Gastrocnemius medialis (tissue), 4 donors: ENCODE results near the gene DIP2A. TPM values are rescaled to one million over a fixed set of nuclear protein-coding genes. Genes with fewer than 3 reads are reported as not detected.

Experiments used
- ATAC-seq, 2 donors: fragments of 150-250 bp; one replicate each; pipeline ENCODE4 v1.9.1; 2016
- DNase-seq, 2 donors: peaks; one replicate each; pipeline ENCODE4 v3.0.0-alpha.2; 2019
- H3K27ac ChIP-seq, 4 donors: fragments of 200-600 bp; sonication (generic); 1 replicate in 1 of 4; 2 replicates in 3 of 4; pipeline ENCODE4 v1.5.1; 2016 to 2018; ENCODE audit warnings: mild to moderate bottlenecking in 2 of 4, moderate library complexity in 1 of 4
- H3K27me3 ChIP-seq, 3 donors: fragments of 200-600 bp; sonication (generic) in 2 of 3; 1 replicate in 1 of 3; 2 replicates in 2 of 3; pipeline versions ENCODE4 v1.5.1 to v1.6.0; 2016 to 2019; ENCODE audit warnings: mild to moderate bottlenecking in 1 of 3, moderate library complexity in 1 of 3
- H3K36me3 ChIP-seq, 2 donors: fragments of 200-600 bp; sonication (generic) in 1 of 2; one replicate each; pipeline ENCODE4 v1.5.1; 2017 to 2018
- H3K4me1 ChIP-seq, 2 donors: fragments of 200-600 bp; sonication (generic) in 1 of 2; one replicate each; pipeline ENCODE4 v1.5.1; 2016 to 2017; ENCODE audit warnings: mild to moderate bottlenecking in 2 of 2
- H3K4me3 ChIP-seq, 4 donors: fragments of 200-600 bp; sonication (generic) in 3 of 4; 1 replicate in 1 of 4; 2 replicates in 3 of 4; pipeline ENCODE4 v1.5.1; 2016 to 2019; ENCODE audit warnings: mild to moderate bottlenecking in 2 of 4
- H3K9me3 ChIP-seq, 3 donors: fragments of 200-600 bp; sonication (generic) in 2 of 3; 1 replicate in 1 of 3; 2 replicates in 2 of 3; pipeline ENCODE4 v1.5.1; 2016 to 2019
- POLR2A ChIP-seq, 2 donors: fragments of 450-650 bp; IDR thresholded peaks; one replicate each; pipeline ENCODE4 v1.6.1; 2017; ENCODE audit warnings: antibody characterized with exemption in 2 of 2, mild to moderate bottlenecking in 2 of 2, moderate library complexity in 2 of 2
- in situ Hi-C, 4 donors: fragments of 200-750 bp; cut with MboI; loops; one replicate each; pipeline versions ENCODE4 v1.15.0 to v1.8.0; 2017; ENCODE audit warnings: low sequenced_read_pairs in 4 of 4
- intact Hi-C: fragments of 100-400 bp; cut with DNase I; formaldehyde crosslinking; loops from one replicate; pipeline ENCODE4 v1.15.1; 2023; ENCODE audit warnings: low total_unique reads
- total RNA-seq, 4 donors: library from RNA; depleted of rRNA; stranded (reverse); fragments of >200 nt; gene quantifications; one replicate each; pipeline versions ENCODE4 v1.1.0 to v1.2.3, GENCODE V29; 2016
- TF ChIP-seq, protein P1 (sequence below), 5 experiments: fragments of 450-650 bp in 3 of 5; fragments of 200-600 bp in 2 of 5; sonication (generic) in 2 of 5; IDR thresholded peaks in 4 of 5; conservative IDR thresholded peaks in 1 of 5; 1 replicate in 4 of 5; 2 replicates in 1 of 5; pipeline ENCODE4 v1.5.1; 2016 to 2019; ENCODE audit warnings: antibody characterized with exemption in 5 of 5, mild to moderate bottlenecking in 3 of 5, moderate library complexity in 3 of 5

The DIP2A gene
- total RNA-seq, 4 donors from 2014 or later, result 6.3 to 15.5 (median 11.8) TPM

DNA sequence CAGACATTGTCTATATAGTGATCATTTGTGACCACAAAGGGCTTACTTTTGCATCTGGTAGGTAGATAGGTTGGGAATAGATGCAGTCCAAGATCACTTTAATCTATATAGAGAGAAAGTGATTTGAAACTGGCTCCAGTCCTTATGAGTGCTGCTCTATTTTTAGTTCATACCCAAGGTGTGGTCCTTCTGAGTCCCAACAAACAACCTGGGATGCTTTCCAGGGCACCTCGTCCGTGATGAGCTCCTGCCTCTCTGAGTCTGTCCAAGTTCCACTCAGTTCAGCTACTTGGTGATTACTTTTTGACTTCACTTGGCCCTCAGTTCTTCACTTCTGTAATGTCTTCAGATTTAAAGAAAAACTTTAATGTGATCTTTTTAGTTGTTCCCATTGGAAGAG, 20.2 kb downstream of the DIP2A start:
- TF ChIP-seq, protein P1, sequence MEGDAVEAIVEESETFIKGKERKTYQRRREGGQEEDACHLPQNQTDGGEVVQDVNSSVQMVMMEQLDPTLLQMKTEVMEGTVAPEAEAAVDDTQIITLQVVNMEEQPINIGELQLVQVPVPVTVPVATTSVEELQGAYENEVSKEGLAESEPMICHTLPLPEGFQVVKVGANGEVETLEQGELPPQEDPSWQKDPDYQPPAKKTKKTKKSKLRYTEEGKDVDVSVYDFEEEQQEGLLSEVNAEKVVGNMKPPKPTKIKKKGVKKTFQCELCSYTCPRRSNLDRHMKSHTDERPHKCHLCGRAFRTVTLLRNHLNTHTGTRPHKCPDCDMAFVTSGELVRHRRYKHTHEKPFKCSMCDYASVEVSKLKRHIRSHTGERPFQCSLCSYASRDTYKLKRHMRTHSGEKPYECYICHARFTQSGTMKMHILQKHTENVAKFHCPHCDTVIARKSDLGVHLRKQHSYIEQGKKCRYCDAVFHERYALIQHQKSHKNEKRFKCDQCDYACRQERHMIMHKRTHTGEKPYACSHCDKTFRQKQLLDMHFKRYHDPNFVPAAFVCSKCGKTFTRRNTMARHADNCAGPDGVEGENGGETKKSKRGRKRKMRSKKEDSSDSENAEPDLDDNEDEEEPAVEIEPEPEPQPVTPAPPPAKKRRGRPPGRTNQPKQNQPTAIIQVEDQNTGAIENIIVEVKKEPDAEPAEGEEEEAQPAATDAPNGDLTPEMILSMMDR (IDR thresholded peaks at IDR 0.05 in 4 of 5, conservative IDR thresholded peaks at IDR 0.05 in 1 of 5), result no peak
- TF ChIP-seq POLR2A (IDR thresholded peaks at IDR 0.05), result no peak
- in situ Hi-C loops, result no loop called here

DNA sequence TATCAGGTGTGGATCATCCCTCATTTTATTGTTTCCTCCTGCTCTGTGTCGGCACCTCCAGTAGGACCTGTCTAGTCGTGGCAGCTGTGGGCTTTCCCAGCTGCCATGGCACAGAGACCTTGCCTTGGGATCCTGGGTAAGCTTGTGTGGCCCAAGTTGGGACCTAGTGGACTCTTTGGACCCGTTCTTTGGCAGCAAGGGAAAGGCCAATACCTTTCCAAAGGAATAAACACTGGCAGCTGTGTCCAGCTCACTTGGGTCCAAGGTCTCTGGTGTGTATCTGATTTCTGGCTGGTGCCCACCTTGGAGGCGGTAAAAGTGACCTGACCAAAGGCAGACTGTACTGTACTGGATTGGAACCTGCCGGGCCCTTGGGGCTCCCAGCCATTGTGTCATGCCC, 21.8 kb downstream of the DIP2A start:
- in situ Hi-C loops, result no loop called here
- no peak for DNase-seq
- Histone ChIP-seq H3K9me3 (no peaks in the 10 kb centered on the region), H3K27me3 (no peaks in the 10 kb centered on the region), H3K4me1 (peaks cover 20 to 28% of the 10 kb centered on the region in 2 donors), H3K36me3 (no peaks in the 10 kb centered on the region), H3K27ac (peak overlapping the region in 1 of 4 donors; percentile 13), H3K4me3 (no peak overlapping the region)
- TF ChIP-seq POLR2A (IDR thresholded peaks at IDR 0.05), result no peak
- TF ChIP-seq, protein P1 (IDR thresholded peaks at IDR 0.05 in 4 of 5, conservative IDR thresholded peaks at IDR 0.05 in 1 of 5), result no peak
- intact Hi-C loops, result no loop called here
- ATAC-seq, result no peak

More for the DNA sequence above, 20.2 kb downstream of the DIP2A start:
- no peaks in the 10 kb centered on the region for H3K36me3 ChIP-seq
- DNase-seq, result peak; percentile 78 to 80
- peaks cover 20 to 28% of the 10 kb centered on the region in 2 donors for H3K4me1 ChIP-seq
- no peaks in the 10 kb centered on the region for H3K27me3 ChIP-seq
- intact Hi-C loops, result no loop called here
- no peaks in the 10 kb centered on the region for H3K9me3 ChIP-seq
- peak; percentile 90 to 94 for ATAC-seq
- peak overlapping the region; percentile 41 to 74 (median 72) for H3K27ac ChIP-seq
- H3K4me3 ChIP-seq, result no peak overlapping the region

DNA sequence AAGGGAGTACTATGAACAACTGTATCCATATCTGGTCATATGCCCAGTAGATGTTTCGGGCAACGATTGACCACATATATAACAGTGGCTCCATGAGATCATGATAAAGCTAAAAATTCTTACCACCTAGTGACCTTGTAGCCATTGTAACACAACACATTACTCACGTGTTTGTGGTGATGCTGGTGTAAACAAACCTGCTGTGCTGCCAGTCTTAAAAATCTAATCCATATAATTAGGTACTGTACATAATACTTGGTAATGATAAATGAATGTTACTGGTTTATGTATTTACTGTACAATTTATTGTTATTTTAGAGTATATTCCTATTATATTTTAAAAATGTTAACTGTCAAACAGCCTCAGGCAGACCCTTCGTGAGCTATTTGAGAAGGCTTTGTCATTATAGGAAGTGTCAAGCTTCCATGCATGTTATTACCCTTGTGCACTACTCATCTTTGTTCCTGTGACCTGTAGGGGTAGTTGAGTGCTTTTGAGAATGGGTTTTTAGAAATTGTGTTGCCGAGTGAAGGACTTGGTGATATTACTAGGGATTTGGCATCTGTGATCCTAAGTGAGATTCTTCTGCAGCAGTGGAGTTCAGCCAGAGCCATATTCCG, 23.6 kb downstream of the DIP2A start:
- H3K27ac ChIP-seq, result no peak overlapping the region
- intact Hi-C loops (no loop called here), in situ Hi-C loops (no loop called here)
- no peaks in the 10 kb centered on the region for H3K27me3 ChIP-seq
- TF ChIP-seq POLR2A (IDR thresholded peaks at IDR 0.05), result no peak
- TF ChIP-seq, protein P1 (IDR thresholded peaks at IDR 0.05 in 4 of 5, conservative IDR thresholded peaks at IDR 0.05 in 1 of 5), result no peak
- H3K9me3 ChIP-seq, result no peaks in the 10 kb centered on the region
- DNase-seq (no peak), ATAC-seq (no peak)
- no peak overlapping the region for H3K4me3 ChIP-seq
- H3K4me1 ChIP-seq, result peaks cover 20 to 28% of the 10 kb centered on the region in 2 donors
- H3K36me3 ChIP-seq, result peaks cover 0 to 8% of the 10 kb centered on the region in 2 donors

- Histone ChIP-seq H3K4me3 (no peak overlapping the region), H3K4me1 (peaks cover 19 to 25% of the 10 kb centered on the region in 2 donors), H3K27ac (no peak overlapping the region), H3K9me3 (no peaks in the 10 kb centered on the region), H3K27me3 (no peaks in the 10 kb centered on the region), H3K36me3 (peaks cover 0 to 8% of the 10 kb centered on the region in 2 donors)
- in situ Hi-C loops (no loop called here), intact Hi-C loops (no loop called here)
- DNase-seq (no peak), ATAC-seq (no peak)
- no peak for TF ChIP-seq POLR2A (IDR thresholded peaks at IDR 0.05)
- TF ChIP-seq, protein P1 (IDR thresholded peaks at IDR 0.05 in 4 of 5, conservative IDR thresholded peaks at IDR 0.05 in 1 of 5), result no peak
Measured at GRCh38 chr21:46482846-46483231, 24.1 kb downstream of the DIP2A start.
